Right lung (tissue), 5 donors: ENCODE measurements around the gene CHRNA1. TPM values are rescaled to one million over a fixed set of nuclear protein-coding genes. Genes with fewer than 3 reads are reported as not detected.

ENCODE experiments used
- DNase-seq, 2 donors: peaks; one replicate each; pipeline ENCODE4 v3.0.0-alpha.2; 2013
- polyA plus RNA-seq, 5 donors: library from polyadenylated mRNA; unstranded; fragments of 120-200 nt; gene quantifications; one replicate each; pipeline versions ENCODE4 v1.2.1 to v1.2.3, GENCODE V29; 2013; ENCODE audit warnings: inconsistent platforms in 1 of 5, low replicate concordance in 1 of 5; ENCODE audit not compliant: insufficient read length in 5 of 5, insufficient read depth in 1 of 5

Gene CHRNA1
- polyA plus RNA-seq, 5 donors = 0.27 to 6.2 (median 0.46) TPM

GRCh38 chr2:174784316-174784715, 20.0 kb upstream of the CHRNA1 start:
- no peak for DNase-seq

- no peak for DNase-seq
Measured at GRCh38 chr2:174781996-174782395, 17.7 kb upstream of the CHRNA1 start.

GRCh38 chr2:174781298-174781697, 17.0 kb upstream of the CHRNA1 start:
- DNase-seq = no peak

- DNase-seq = no peak
Measured at GRCh38 chr2:174780856-174781255, 16.6 kb upstream of the CHRNA1 start.

GRCh38 chr2:174780191-174780840, 16.0 kb upstream of the CHRNA1 start:
- no peak for DNase-seq

- DNase-seq = no peak
Measured at GRCh38 chr2:174779361-174779928, 15.2 kb upstream of the CHRNA1 start.

- DNase-seq = peak; percentile 85 to 89
Measured at GRCh38 chr2:174778085-174778981, 14.1 kb upstream of the CHRNA1 start.

- no peak for DNase-seq
Measured at GRCh38 chr2:174777347-174778084, 13.2 kb upstream of the CHRNA1 start.

GRCh38 chr2:174776675-174777074, 12.4 kb upstream of the CHRNA1 start:
- no peak for DNase-seq

- no peak for DNase-seq
Measured at GRCh38 chr2:174776223-174776622, 12.0 kb upstream of the CHRNA1 start.

GRCh38 chr2:174775571-174775980, 11.3 kb upstream of the CHRNA1 start:
- no peak for DNase-seq

GRCh38 chr2:174774886-174775285, 10.6 kb upstream of the CHRNA1 start:
- no peak for DNase-seq

GRCh38 chr2:174773215-174773614, 8.9 kb upstream of the CHRNA1 start:
- DNase-seq = no peak

GRCh38 chr2:174772472-174772801, 8.2 kb upstream of the CHRNA1 start:
- no peak for DNase-seq

- DNase-seq = peak; percentile 65 to 78
Measured at GRCh38 chr2:174771631-174772471, 7.6 kb upstream of the CHRNA1 start.

GRCh38 chr2:174771136-174771535, 6.9 kb upstream of the CHRNA1 start:
- DNase-seq = no peak

- no peak for DNase-seq
Measured at GRCh38 chr2:174768557-174768956, 4.3 kb upstream of the CHRNA1 start.

GRCh38 chr2:174766271-174766670, 2.0 kb upstream of the CHRNA1 start:
- DNase-seq = no peak

- no peak for DNase-seq
Measured at GRCh38 chr2:174765576-174765975, 1.3 kb upstream of the CHRNA1 start.

- DNase-seq = no peak
Measured at GRCh38 chr2:174763780-174764179, 492 bp downstream of the CHRNA1 start.

GRCh38 chr2:174762464-174762863, 1.8 kb downstream of the CHRNA1 start:
- DNase-seq = no peak
